AG08395 (cell line): ENCODE results near the gene CLEC16A.
"Not testable (repeated sequence)": the region's sequence is repeated elsewhere in the genome, so short reads cannot be mapped to it uniquely, and the experiment has no call there.

Experiments used
- DNase-seq: peaks from one replicate; pipeline ENCODE4 v3.0.0; 2012; ENCODE audit warnings: mixed read lengths, low spot score

Gene CLEC16A

DNA sequence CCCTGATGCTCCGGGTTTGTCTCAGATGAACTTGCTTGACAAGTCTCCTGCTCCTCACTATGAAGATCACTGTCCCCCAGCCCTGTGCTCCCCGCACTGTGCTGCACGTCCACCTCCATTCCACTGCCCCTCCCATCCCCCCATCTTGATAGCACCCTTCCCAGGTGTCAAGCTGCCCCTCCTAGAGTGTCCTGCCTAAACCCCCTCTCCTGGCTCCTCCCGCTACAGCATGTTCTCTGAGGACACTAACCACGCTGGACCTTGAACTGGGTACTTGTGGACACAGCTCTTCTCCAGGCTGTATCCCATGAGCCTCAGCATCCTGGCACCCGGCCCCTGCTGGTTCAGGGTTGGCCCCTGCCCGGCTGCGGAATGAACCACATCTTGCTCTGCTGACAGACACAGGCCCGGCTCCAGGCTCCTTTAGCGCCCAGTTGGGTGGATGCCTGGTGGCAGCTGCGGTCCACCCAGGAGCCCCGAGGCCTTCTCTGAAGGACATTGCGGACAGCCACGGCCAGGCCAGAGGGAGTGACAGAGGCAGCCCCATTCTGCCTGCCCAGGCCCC lies 20.6 kb upstream of the CLEC16A start:
- DNase-seq = peak; percentile 38

DNA sequence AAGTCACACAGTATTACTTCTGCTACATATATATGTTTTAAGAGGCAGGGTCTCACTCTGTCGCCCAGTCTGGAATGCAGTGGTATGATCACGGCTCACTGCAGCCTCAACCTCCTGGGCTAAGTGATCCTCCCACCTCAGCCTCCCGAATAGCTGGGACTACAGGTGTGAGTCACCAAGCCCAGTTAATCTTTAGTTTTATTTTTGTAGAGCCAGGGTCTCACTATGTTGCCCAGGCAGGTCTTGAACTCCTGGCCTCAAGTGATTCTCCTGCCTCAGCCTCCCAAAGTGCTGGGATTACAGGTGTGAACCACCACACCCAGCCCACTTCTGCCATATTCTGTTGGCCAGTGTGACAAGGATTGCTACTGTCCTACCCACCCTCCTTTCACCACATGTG lies 19.1 kb upstream of the CLEC16A start:
- not testable (repeated sequence) for DNase-seq

- DNase-seq = no peak
Measured at GRCh38 chr16:10926094-10926493, 18.3 kb upstream of the CLEC16A start.

DNA sequence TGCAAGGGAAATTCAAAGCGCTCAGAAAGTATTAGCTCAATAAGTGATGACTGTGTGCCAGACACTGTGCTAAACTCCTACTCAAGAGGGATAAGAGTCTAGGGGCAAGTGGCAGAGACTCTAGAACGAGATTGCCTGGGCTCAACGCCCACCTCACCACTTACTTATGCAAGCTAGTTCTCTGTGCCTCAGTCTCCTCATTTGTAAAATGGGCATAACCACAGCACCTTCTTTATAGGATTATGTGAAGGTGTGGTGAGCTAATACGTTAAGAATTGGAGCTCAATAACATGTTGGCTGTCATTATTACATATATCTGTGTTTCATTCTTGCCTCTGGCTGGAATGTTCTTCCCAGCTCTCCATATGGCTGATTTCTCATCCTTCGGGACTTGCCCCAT lies 17.5 kb upstream of the CLEC16A start:
- DNase-seq = no peak

DNA sequence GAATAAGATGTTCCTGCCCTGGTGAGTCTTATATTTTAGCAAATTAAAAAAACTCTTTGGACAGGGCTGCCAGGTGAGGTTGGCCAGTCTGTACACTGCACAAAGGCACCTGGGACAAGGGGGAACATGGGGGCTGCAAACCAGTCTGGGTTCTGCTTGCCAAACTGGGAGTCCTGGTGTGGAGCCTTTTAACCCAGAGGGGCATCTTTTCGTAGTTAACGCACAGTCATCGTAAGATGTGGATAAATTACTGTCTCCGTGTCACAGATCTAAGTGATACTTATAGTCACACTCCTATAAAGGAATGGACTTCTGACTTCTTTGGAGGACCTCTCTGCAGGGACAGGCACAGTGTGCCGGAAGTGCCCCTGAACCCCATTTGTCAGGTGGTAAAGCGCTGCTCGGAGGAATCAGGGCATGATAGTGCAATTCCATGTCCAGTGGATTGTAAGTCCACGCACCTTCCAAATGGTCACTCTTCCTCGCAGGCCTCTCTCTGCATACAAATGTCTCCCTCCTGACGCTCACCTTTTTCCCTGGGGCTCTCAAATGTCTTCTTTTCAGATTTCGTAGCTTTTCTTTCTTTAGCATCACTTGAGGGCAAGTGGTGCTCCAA lies 16.8 kb upstream of the CLEC16A start:
- DNase-seq = no peak

GRCh38 chr16:10929097-10929496 lies 15.3 kb upstream of the CLEC16A start:
- not testable (repeated sequence) for DNase-seq

DNA sequence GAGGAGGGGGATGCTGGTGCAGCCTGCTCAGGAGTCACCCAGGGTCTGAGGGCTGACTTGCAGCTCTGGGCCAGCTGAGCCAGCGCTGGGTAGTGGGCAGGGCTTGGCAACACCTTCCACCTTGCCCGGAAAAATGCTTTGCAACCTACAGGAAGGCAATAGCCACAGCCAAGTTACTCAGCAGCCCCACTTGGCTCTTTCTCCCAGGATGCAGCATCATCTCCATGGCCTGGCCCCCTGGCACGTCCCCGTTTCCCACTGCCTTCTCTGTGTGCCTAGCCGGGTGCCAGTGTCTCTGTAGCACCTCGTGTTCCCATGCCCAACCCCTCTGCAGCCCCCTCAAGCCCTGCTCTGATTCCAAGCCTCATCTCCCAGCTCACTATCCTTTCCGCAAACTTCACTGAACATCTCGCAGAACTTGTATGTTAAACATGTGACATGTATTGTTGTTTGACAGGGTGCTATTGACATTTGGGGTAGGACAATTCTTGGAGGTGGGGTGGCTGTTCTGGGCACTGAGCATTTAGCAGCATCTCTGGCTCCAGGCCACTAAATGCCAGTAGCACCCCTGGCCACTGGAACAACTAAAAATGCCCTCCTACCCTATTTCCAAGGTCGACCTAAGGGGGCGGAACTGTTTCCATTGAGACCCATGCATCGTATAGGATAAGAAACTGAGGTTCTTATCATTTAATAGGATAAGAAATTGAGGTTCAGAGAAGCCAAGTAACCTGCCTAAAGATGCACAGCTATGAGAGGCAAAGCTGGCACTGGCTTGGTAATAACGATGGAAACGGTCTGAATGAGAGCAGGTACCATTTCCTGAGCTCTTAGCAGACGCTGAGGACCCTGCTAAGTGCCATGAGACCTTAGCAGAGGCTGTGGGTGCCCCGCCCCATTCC lies 14.3 kb upstream of the CLEC16A start:
- DNase-seq = no peak

- no peak for DNase-seq
Measured at GRCh38 chr16:10930755-10931093, 13.6 kb upstream of the CLEC16A start.

GRCh38 chr16:10931134-10931533 lies 13.2 kb upstream of the CLEC16A start:
- no peak for DNase-seq

DNA sequence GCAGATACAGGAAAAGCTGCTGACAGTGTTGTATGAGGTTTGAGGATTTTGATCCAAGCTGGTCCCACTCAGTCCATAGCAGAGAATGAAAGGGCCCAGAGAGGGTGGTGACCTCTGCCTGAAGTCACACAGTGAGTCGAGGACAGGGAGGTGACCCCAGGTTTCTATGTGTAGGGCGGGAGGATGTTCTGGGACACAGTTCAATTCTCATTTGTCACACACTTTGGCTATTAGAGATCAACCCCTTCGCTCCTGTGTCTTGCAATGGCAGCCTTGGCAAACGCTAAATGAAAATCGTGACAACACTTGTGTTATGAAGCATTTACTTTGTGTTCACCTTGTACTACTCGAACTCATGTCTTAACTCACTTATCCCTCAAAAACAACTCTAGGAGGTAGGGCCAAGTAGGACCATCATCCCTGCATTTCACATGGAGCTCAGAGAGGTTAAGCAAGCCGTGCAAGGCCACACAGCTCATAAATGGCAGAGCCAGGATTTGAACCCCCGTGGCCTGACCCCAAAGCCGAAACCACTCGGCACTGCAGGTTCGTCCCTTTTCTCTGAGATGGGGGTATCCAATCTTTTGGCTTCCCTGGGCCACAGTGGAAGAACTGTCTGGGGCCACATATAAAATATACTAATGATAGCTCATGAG lies 12.3 kb upstream of the CLEC16A start:
- DNase-seq = no peak

DNA sequence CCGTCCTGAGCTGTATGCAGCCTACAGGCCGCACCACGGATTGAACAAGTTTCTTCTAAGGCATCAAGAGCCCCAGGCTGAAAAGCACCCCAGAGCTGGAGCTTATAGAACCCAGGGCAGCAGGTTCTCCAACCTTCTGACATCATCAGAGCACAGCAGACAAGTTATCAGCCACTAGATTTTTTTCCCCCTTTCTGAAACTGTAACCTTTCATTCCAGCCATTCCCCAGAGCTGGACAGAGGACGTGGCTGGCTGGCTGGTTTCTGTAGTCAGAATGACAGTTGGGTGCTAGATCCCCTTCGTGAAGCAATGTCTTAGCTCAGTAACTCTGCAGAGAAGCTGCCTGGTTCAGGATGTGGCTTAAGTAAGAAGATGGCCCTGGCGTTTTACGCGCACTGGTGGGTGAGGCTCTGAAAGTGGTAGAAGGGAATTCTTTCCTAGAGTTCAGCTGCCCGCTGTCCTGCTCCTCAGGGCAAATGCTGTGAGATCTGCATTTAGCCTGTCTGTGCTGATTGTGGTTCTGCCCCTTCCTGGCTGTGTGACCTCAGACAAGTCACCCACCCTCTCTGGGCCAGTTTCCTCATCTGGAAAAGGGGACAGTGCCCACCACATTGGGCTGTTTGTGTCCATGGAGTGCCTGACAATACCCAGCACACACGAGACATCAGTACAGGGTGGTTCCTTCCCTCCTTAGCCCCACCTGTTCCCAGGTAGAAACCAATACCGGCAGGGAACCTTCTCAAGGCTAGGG lies 11.2 kb upstream of the CLEC16A start:
- no peak for DNase-seq

DNA sequence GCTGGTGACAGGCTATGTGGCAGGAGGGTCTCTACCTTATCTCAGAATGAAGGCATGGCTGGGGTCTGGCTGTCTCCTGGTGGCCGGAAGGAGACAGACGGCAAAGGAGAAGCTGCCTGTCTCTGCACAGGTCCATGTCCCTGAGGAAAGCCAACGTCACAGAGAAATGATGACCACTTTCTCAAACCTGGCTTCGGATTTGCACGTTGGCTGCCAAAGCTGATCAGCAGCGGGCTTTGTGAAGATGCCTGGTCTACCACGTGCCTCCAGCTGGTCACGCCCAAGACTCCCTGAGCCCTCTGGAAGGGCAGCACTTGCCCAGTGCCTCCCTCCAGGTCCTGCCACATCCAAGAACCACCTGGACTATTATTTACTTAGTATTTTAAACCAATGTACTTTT lies 10.5 kb upstream of the CLEC16A start:
- no peak for DNase-seq

DNA sequence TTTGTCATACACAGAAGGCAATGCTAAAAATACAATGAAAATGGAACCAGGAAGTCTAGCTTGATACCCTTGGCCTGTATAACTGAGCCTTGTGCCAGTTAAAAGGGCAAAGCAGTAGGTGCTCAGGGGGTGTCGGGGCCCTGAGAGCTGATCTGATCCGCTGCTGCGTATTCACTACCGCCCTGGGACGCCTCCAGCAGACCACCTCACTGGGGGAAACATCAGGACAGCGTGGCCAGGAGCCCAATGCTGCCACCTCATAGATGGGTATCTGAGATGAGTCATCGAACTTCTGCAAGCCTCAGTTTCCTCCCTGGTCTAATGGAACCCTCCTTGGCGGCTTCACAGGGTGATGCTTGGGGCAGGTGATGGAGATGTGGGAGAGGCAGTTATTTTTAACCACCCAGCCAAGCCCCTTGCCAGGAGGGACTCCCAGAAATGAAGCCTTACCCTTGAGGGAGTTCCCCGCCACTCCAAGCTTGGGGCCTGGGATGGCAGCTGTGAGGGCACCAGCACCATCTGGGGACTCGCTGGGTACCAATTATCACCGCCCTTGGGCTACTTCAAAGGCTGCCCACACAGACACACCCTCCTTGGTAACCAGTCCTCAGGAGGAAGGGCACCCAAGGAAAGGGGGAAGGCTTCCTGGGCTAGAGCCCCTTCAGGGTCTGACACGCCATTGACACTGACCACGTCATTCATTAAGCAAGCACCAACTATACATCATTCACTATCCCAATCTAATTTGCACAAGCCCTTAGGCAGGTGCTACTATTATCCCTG lies 9.8 kb upstream of the CLEC16A start:
- DNase-seq = no peak

DNA sequence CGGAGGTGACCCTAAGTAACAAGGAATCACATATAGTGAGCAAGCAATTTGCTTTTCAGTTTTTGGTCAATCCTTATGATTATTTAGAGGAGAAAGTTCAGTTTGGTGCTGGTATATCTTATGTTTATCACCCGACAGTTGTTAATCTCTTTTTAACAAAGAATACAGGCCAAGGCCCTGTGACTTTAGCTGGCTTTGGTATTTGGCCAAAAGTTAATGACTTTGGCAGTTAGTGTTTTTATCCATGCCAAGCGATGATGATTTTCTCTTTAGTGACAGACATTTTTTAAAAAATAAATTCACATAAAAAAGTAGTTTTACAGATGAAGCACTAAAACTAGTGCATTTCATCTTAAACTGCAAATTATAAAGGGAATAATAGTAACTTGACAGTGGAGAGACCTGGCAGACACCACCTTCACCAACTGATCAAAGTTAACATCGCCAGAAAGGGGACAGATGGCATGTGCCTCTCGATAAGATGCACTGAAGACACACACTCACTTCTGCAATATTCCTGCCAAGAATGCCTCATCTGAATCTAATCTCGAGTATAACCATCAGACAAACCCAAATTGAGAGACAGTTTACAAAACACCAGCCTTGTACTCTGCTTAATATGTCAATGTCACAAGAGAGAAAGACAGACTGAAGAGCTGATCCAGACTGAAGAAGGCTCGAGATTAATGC lies 9.0 kb upstream of the CLEC16A start:
- no peak for DNase-seq

DNA sequence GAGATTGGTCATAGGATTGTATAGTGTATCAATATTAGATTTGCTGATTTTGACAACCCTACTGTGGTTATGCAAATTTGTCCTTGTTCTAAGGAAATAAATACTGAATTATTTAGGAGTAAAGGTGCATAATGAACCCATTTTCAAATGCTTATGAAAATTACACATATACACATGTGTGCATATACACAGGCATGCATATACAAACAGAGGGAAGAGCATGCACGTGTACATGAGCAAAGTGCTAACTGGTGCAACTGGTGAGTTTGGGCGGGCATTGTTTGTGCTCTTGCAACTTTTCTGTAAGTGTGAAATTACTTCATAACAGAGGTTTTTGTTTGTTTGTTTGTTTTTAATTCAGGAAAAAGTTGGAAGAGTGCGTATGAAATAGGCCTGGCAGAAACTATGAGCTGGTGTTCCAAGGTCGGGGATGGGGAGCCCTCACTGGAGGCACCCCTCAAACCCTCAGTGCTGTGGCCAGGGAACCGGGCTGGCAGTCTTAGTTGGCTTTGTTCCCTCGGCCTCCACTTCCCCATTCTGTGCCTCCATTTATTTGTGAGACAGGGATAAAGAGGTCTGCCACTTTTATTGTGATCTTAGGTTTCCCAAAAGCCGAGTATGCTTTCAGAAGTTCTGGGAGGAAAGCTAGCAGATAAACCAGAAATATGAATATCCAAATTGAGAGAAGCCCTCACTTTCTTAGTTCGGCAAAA lies 7.9 kb upstream of the CLEC16A start:
- no peak for DNase-seq

GRCh38 chr16:10937068-10937859 lies 7.1 kb upstream of the CLEC16A start:
- DNase-seq = no peak

DNA sequence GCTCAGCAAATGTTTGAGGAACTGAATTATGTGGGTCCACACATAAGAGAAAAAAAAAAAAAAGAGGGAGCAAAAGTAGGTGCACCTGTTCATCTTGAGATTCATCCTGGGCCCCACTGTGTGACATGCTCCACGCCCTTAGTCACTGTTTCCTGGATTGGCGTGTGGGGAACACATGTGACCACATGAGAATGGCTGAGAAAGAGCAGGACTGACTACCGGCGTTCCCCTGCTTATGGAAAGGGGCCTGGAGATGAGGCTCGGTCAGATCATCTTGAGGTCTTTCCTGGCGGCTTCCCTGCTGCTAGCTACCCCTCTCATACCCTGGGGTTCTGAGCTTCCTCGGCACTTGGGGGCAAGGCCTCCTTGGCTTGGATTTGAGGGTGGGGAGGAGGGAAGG lies 6.0 kb upstream of the CLEC16A start:
- no peak for DNase-seq

DNA sequence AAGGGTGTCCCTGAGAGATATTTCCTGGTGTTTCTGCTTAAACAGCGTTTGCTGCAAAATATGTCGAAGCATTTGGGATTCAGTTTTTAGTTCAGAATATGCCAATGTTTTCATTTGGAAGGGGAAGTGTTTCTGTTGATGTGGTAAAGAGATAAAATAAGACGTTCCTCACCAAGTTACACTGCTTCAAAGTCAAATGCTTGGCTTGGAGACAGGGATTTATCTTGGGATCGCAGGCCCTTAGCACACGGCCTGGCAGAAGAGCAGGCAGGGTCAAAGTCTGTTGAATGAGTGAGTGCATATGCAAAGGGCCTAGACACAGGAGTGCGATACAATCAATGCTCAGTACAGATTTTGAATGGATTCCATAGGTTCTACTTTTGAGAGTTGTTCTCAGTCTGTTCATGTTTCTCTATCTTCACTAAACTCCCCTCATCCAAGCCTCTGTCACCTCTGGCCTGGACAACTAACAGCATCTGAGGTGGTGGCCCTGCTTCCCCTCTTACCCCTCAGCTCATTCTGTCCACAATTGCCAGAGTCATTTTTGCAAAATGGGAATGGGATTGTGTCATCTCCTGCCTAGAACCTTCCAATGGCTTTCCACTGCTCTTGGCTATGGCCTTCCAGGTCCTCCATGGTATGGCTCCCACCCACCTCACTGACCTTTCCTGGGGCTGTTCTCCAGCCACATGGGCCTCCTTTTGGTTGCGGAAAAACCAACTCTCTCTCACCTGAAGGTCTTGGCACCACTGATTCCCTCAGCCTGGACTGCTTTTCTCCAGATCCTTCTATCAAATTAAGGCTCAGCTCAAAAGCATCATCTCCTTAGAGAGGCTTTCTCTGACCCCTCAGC lies 5.3 kb upstream of the CLEC16A start:
- no peak for DNase-seq
